ENCODE data around the gene TDG. TPM values are rescaled to one million over a fixed set of nuclear protein-coding genes. Genes with fewer than 3 reads are reported as not detected.
"Not testable (repeated sequence)": the region's sequence is repeated elsewhere in the genome, so short reads cannot be mapped to it uniquely, and the experiment has no call there.

The TDG gene
- total RNA-seq, 2 donors from 2014 or later = 10.2 to 13.7 TPM

DNA sequence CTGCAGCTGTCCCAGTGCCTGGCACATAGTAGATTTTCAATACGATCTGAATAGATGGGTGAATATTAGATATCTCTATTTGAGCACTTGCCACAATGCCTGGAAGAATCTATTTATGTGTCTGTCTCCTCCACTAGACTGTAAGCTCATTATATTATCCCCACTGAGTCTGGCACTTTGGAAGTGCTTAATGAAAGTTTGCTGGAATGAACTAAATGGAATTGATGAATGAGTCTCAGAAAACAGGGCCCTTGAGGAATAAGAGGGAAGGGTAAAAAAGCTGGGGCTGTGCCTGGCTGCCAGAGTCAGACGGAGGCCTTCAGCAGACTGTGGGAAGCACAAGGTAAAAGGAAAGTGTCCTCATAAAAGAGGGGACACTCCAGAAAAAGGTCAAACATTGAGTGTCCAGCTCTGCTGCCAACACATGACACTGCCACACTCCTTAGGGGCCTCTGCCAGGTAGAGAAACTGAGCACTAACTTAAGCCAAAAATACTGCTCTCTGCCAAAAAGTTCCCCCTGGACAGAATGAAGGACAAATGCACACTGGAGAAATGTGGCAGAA lies 45.0 kb downstream of the TDG start:
- no peaks in the 10 kb centered on the region for H3K9me3 ChIP-seq
- H3K4me1 ChIP-seq = peaks cover 0 to 15% of the 10 kb centered on the region in 2 donors
- TF ChIP-seq CTCF (IDR thresholded peaks at IDR 0.05) = no peak
- peak overlapping the region; percentile 36 to 55 for H3K27ac ChIP-seq
- no peak overlapping the region for H3K4me3 ChIP-seq
- no peaks in the 10 kb centered on the region for H3K36me3 ChIP-seq
- no peak for DNase-seq (ENCODE audit: low spot score)
- no peaks in the 10 kb centered on the region for H3K27me3 ChIP-seq

- H3K9me3 ChIP-seq = no peaks in the 10 kb centered on the region
- DNase-seq (ENCODE audit: low spot score) = no peak
- H3K27me3 ChIP-seq = no peaks in the 10 kb centered on the region
- H3K36me3 ChIP-seq = no peaks in the 10 kb centered on the region
- TF ChIP-seq CTCF (IDR thresholded peaks at IDR 0.05) = no peak
- no peak overlapping the region for H3K4me3 ChIP-seq
- peaks cover 0 to 15% of the 10 kb centered on the region in 2 donors for H3K4me1 ChIP-seq
- H3K27ac ChIP-seq = peak overlapping the region; percentile 36 to 55
These were observed 45.6 kb downstream of the TDG start for GRCh38 chr12:104011253-104011652.

DNA sequence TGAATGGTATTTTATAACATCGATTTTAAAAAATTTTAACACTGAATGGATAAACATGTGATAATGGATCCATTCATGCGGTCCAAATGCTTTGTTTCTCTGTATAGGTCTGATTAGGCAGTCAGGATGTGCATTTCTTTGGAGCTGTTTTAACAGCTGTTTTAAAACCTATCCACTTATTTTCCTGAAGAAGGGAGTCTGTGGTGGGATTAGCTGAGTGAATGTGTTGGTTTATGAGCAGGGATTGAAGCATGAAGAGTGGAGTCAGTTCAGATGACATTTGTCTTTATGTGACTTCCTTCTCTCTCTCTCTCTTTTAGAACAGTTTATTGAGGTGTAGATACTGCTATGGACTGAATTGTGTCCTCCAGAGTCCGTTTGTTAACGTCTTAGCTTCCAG lies 46.7 kb downstream of the TDG start:
- H3K27ac ChIP-seq = no peak overlapping the region
- peaks cover 0 to 15% of the 10 kb centered on the region in 2 donors for H3K4me1 ChIP-seq

GRCh38 chr12:104021862-104022261 lies 56.2 kb downstream of the TDG start:
- not testable (repeated sequence) for H3K9me3 ChIP-seq; H3K4me3 ChIP-seq; DNase-seq (ENCODE audit: low spot score); H3K4me1 ChIP-seq; H3K27ac ChIP-seq; H3K36me3 ChIP-seq; H3K27me3 ChIP-seq

More for the DNA sequence above, 46.7 kb downstream of the TDG start:
- Histone ChIP-seq H3K36me3 (no peaks in the 10 kb centered on the region), H3K9me3 (no peaks in the 10 kb centered on the region), H3K4me3 (no peak overlapping the region), H3K27me3 (no peaks in the 10 kb centered on the region)
- DNase-seq (ENCODE audit: low spot score) = no peak
- no peak for TF ChIP-seq CTCF (IDR thresholded peaks at IDR 0.05)

GRCh38 chr12:104022786-104023185 lies 57.1 kb downstream of the TDG start:
- no peak for TF ChIP-seq CTCF (IDR thresholded peaks at IDR 0.05)
- Histone ChIP-seq H3K36me3 (no peaks in the 10 kb centered on the region), H3K4me3 (no peak overlapping the region), H3K27ac (no peak overlapping the region), H3K27me3 (no peaks in the 10 kb centered on the region), H3K9me3 (peaks cover 0 to 4% of the 10 kb centered on the region in 2 donors), H3K4me1 (peaks cover 0 to 6% of the 10 kb centered on the region in 2 donors)
- DNase-seq (ENCODE audit: low spot score) = no peak

DNA sequence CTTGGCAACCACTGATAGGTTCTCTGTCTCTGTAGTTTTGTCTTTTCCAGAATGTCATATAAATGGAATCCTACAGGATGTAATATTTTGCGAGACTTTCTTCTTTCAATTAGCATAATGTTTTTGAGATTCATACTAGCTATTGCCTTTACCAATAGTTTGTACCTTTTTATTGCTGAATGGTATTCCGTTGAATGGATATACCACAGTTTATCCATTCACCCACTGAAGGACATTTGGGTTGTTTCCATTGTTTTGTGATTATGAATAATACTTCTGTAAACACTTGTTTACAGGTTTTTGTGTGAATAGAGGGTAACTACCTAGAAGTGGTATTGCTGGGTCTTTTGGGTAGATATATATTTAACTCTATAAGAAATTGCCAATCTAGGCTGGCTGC lies 58.0 kb downstream of the TDG start:
- Histone ChIP-seq H3K27ac (no peak overlapping the region), H3K36me3 (no peaks in the 10 kb centered on the region), H3K9me3 (peaks cover 0 to 4% of the 10 kb centered on the region in 2 donors), H3K27me3 (no peaks in the 10 kb centered on the region), H3K4me3 (no peak overlapping the region), H3K4me1 (peaks cover 0 to 6% of the 10 kb centered on the region in 2 donors)
- TF ChIP-seq CTCF (IDR thresholded peaks at IDR 0.05) = no peak
- no peak for DNase-seq (ENCODE audit: low spot score)

Data from right atrium auricular region (tissue), 2 donors.